ENCODE measurements around the gene SLC15A4.
"Not testable (repeated sequence)": the region's sequence is repeated elsewhere in the genome, so short reads cannot be mapped to it uniquely, and the experiment has no call there.

SLC15A4 gene

DNA sequence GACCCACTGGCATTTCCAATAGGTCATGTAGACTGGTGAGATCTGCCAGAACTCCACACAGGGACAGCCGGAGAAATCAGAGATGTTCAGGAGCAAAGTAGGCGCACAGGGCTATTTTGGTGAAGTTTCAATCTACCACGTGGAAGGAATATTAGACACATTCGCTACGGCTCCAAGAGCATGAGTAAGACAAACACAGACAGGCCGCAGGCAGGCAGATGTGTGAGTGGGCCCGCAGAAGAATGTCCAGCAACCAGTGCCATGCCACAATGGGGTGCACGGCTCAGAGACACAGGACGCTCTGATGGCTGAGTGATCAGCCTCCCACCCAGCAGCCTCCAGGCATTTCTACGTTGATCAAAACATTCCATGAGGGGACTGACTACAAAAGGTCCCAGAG lies 10.4 kb downstream of the SLC15A4 start:
- DNase-seq, result no peak

DNA sequence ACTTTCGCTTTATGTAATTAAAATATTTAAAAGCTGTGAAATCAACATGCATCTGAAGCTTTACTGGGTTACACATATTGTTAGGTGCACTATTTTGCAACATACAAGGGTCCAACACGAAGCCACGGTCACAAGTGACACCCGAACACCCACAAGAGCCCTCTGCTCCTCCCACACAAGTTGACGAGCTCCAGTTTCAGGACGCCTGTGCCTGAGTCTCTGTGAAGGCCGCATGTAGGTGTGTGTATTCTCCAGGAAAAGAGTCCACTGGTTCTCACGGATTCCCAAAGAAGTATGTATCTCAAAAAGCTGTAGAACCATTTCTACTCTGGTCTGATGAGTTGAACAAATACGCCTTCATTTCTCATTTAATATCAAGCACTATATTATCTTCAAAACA lies 12.0 kb downstream of the SLC15A4 start:
- DNase-seq, result no peak

DNA sequence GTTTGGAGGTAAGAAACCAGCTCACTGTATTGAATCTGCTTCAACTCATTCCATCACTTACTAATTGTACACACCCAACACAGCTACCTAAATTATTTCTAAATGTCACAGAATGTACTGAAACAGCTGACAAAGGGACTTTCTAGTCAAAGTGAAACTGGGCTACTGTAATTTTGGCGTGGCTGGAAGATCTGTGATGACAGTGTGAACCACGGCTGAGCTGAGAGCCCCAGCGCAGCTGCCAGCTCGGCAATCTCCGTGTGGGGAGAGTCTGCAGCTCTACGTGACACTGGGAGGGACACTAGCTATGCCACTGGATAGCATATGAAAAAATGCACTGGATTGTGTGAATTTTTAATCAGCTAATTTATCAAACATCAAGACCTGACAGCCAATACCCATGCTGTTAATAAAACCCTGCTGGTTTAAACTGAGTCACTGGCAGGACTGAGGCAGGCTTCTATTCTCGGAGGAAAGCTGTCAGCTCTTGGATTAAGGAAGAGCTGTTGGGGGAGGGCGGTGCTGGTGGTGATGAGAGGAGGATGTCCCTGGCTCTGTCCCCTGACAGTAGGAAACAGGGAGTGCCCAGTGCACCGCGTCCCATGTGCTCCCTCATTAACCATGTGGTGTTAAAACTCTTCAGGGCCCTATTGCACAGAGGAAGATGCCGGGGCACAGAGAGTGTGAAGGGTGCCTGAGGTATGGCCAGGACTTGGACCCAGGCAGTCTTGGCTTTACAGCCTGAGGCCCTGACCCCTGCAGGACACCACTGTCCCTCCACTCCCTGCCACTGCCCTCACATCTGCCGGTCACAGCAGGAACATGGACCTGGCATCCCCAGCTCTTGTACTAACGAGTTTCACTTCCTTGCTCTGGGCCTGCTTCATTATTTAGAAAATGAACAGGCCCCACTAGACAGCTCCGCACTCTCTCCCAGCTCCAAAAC lies 13.3 kb downstream of the SLC15A4 start:
- DNase-seq, result no peak

DNA sequence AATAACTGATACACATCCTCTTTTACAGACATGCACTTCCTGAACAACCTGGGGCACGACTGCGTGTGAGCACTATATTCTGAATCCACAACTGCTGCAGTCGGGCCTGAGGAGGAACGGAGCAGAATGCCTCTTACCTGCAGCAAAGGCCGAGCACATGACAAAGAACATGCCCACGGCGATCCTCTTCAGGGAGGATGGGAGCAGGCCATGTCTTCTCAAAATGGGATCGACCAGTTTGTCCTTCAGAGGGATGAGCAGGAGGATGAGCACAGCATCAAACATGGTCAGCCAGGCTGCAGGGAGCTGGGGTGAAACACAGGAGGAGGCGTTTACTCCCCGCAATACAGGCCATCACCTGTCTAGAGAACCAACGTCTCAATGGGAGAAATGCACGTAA lies 15.1 kb downstream of the SLC15A4 start:
- DNase-seq, result no peak

DNA sequence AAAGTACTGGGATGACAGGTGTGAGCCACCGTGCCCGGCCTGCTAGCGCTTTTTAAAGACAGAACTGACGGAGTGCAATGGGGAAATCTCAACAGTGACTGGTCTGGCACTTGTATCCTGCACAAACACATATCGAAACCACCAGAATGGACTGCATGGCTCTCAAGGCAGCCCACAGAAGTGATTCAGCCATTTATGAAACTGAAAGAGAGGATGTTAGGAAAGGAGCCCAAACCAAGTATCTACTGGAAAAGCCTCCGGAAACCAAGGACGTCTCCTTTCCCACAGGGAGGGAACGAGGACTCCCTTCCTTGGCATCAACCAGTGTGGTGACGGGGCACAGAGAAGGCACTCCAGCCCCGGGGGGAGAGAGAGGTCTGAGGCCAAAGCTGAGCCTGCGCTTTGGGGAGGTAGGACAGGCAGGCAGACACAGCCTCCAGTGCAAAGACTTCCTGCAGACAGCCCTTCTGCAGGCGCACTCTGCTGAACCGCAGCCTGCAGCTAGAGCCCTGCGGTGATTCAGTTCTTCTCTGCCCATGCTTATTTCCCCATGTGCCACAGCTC lies 16.5 kb downstream of the SLC15A4 start:
- no peak for DNase-seq

GRCh38 chr12:128806573-128806972 lies 17.2 kb downstream of the SLC15A4 start:
- no peak for DNase-seq

DNA sequence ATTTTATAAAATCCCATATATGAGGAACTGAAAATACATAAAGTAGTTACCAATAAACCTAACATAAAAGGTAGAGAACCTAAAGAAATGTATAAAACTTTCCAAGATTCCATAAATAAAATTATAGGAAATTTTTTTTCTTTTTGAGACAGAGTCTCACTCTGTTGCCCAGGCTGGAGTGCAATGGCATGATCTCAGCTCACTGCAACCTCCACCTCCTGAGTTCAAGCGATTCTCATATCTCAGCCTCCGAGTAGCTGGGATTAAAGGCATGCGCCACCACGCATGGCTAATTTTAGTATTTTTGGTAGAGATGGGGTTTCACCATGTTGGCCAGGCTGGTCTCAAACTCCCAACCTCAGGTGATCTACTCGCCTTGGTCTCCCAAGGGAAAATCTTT lies 18.4 kb downstream of the SLC15A4 start:
- DNase-seq, result not testable (repeated sequence)

- DNase-seq, result no peak
These were observed 19.0 kb downstream of the SLC15A4 start for GRCh38 chr12:128804762-128805161.

GRCh38 chr12:128803788-128804187 lies 20.0 kb downstream of the SLC15A4 start:
- no peak for DNase-seq

DNA sequence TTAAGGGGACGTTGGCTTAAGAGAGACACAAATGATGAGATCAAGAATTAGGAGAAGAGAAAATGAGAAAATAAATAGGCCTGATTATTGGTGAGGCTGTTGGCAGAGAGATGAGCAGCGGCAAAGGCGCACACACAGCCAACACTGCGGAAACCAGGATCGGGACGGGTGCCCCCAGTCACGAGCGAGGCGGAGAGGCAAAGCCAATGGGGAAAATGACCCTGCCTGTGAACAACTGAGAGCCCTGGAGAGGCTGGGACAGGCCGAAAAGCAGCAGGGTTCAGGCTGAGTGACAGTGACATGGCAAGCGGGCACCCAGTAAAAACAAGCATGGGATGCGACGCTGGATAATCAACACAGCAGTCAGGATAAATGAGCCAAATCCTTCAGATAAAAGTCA lies 21.0 kb downstream of the SLC15A4 start:
- DNase-seq, result no peak

- peak; percentile 47 for DNase-seq
These were observed 21.8 kb downstream of the SLC15A4 start for GRCh38 chr12:128801879-128802391.

- no peak for DNase-seq
These were observed 23.2 kb downstream of the SLC15A4 start for GRCh38 chr12:128800606-128801005.

DNA sequence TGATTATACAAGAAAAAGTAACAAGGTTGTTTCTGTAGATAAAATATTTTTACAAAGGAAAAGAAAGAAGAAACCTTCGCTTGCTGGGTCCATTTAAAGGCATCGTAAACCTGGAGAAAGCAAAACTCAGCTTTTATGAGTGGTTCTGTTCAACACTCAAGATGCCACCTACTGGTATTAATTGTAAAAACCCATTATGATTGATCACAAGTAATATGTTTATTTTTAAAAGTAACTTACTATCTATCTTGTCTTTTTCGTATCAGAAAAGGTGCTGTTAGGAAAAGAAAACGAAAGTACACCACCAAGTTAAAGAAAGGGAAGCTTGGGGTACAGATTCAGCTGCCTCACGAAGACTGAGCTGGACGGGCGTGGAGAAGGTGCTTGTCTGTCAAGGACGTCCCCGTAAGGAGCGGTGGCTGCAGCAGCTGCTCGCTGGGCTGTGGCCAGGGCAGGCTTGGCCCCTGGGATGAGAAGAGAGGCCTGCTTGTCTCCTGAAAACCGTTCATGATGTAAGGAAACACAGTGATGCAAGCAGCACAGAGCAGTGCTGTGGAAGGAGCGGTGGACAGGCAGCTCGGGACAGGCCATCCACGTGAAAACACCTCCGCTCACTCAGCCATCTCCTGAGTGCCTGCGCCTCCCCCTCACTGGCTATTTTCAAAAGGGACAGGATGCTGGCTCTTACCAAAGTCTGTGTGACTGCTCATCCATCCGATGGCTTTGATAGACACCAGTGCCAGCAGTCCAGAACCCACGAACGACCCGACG lies 25.0 kb downstream of the SLC15A4 start:
- no peak for DNase-seq

- no peak for DNase-seq
These were observed 26.3 kb downstream of the SLC15A4 start for GRCh38 chr12:128797119-128798118.

GRCh38 chr12:128796439-128797118 lies 27.2 kb downstream of the SLC15A4 start:
- DNase-seq, result no peak

- DNase-seq, result no peak
These were observed 28.0 kb downstream of the SLC15A4 start for GRCh38 chr12:128795530-128796361.

GRCh38 chr12:128794661-128795529 lies 28.9 kb downstream of the SLC15A4 start:
- DNase-seq, result no peak

- no peak for DNase-seq
These were observed 30.1 kb downstream of the SLC15A4 start for GRCh38 chr12:128793701-128794100.

DNA sequence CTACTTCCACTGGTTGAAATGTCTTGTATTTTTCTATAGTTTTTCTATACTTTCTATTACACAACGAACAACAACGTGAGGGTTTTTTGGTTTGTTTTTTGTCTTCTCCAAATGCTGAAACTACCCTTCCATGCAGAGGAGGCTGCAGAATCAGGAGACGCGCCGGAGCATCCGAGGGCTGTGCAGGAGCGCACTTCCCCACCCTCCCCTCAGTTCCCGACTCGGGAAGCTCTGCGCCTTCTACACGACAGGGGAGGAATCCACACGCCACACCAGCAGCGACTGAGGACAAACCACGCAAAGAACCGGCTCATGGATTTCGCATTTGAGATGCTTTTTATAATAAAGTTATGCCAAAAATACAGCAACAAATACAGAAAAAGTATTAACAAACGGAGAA lies 30.9 kb downstream of the SLC15A4 start:
- DNase-seq, result no peak

DNA sequence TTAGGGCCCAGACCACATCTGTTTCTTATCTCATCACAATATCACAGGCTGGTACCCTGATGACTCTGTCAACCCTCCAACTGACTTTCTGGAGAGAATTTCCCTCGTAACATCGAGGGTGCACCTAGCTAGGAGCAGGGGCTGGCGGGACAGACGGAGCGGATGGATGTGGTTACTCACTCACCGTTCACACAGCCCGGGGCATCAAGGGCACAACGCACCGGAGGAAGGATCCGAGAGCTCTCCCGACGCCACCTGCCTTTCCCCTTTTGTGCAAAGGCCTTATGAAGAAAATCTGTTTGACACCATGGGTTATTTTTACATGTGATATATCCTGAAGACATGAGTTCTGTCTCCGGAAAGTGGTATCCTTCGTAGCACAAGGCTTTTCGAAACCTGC lies 31.4 kb downstream of the SLC15A4 start:
- no peak for DNase-seq
